ENCODE results near the gene RIMS4.

RIMS4 gene

DNA sequence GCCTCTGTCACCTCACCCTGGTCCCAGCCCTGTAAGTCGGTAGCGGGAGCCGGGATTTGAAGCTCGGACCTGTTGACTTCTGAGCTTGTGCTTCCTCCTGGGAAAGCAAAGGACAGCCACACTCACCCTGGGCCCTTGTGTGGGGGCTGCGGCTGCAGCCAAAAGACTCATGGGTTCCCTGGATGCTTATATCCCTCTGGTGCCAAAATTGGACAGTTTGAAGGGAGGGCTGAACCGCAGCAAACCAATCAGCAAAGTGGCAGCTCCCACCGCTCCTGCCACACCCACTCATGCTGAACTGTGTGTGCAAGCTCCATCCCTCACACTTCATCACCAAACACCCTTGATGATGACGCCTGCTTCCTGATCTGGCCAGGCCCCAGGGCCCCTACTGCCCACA, 99.1 kb downstream of the RIMS4 start:
- Histone ChIP-seq H3K4me3 (ENCODE audit: low read depth in 1 of 2, low read length in 1 of 2) (no peak overlapping the region), H3K9me3 (no peaks in the 10 kb centered on the region), H3K27me3 (no peaks in the 10 kb centered on the region), H3K27ac (no peak overlapping the region), H3K36me3 (no peaks in the 10 kb centered on the region), H3K4me1 (ENCODE audit: control insufficient read depth in 1 of 2, insufficient read depth in 1 of 2, low read depth in 1 of 2, low read length in 1 of 2) (no peaks in the 10 kb centered on the region)
- TF ChIP-seq, protein P1, sequence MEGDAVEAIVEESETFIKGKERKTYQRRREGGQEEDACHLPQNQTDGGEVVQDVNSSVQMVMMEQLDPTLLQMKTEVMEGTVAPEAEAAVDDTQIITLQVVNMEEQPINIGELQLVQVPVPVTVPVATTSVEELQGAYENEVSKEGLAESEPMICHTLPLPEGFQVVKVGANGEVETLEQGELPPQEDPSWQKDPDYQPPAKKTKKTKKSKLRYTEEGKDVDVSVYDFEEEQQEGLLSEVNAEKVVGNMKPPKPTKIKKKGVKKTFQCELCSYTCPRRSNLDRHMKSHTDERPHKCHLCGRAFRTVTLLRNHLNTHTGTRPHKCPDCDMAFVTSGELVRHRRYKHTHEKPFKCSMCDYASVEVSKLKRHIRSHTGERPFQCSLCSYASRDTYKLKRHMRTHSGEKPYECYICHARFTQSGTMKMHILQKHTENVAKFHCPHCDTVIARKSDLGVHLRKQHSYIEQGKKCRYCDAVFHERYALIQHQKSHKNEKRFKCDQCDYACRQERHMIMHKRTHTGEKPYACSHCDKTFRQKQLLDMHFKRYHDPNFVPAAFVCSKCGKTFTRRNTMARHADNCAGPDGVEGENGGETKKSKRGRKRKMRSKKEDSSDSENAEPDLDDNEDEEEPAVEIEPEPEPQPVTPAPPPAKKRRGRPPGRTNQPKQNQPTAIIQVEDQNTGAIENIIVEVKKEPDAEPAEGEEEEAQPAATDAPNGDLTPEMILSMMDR (IDR thresholded peaks at IDR 0.05) = no peak

DNA sequence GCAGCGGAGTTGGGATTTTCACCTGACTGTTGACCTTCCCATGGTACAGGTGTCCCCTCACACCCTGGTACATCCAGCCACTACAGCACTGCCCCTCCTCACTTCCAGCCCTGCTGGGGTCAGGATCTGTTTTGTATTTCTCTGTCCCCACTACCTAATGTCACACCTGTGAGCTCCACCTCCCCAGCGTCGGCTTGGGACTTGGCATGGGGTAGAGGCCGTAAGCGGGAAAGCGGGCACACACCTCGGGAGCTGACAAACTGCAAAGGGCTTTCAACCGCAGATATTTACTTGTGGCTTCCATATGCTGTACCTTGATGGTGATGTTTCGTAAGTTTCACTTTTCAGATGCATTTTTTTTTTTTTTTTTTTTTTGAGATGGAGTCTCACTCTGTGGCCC, 100.5 kb downstream of the RIMS4 start:
- Histone ChIP-seq H3K4me1 (ENCODE audit: control insufficient read depth in 1 of 2, insufficient read depth in 1 of 2, low read depth in 1 of 2, low read length in 1 of 2) (no peaks in the 10 kb centered on the region), H3K9me3 (no peaks in the 10 kb centered on the region), H3K36me3 (no peaks in the 10 kb centered on the region), H3K27me3 (no peaks in the 10 kb centered on the region), H3K27ac (no peak overlapping the region), H3K4me3 (ENCODE audit: low read depth in 1 of 2, low read length in 1 of 2) (no peak overlapping the region)
- TF ChIP-seq, protein P1 (IDR thresholded peaks at IDR 0.05) = no peak

DNA sequence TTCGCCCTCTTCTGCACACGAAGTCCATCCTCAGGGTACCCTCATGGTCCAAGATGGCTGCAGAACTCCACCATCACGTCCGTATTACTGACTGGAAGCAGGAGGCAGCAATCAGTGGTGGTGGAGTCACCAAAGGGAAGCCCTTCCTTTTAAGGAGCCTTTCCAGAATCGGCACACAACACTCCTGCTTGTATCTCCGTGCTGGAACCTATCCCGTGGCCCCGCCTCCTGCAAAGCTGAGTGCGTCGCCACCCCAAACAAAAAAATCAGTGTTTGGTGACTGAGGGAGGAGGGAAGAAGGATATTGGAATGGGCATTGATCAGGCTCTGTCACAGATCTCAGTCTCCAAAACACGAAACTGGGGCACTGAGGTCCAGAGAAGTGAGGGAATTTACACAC, 101.0 kb downstream of the RIMS4 start:
- H3K27me3 ChIP-seq = no peaks in the 10 kb centered on the region
- TF ChIP-seq, protein P1 (IDR thresholded peaks at IDR 0.05) = no peak
- H3K4me3 ChIP-seq (ENCODE audit: low read depth in 1 of 2, low read length in 1 of 2) = no peak overlapping the region
- no peaks in the 10 kb centered on the region for H3K9me3 ChIP-seq
- H3K27ac ChIP-seq = no peak overlapping the region
- H3K4me1 ChIP-seq (ENCODE audit: control insufficient read depth in 1 of 2, insufficient read depth in 1 of 2, low read depth in 1 of 2, low read length in 1 of 2) = no peaks in the 10 kb centered on the region
- H3K36me3 ChIP-seq = no peaks in the 10 kb centered on the region

- Histone ChIP-seq H3K27me3 (peaks cover 6% of the 10 kb centered on the region), H3K9me3 (no peaks in the 10 kb centered on the region), H3K36me3 (no peaks in the 10 kb centered on the region), H3K4me1 (ENCODE audit: control insufficient read depth in 1 of 2, insufficient read depth in 1 of 2, low read depth in 1 of 2, low read length in 1 of 2) (no peaks in the 10 kb centered on the region), H3K4me3 (ENCODE audit: low read depth in 1 of 2, low read length in 1 of 2) (no peak overlapping the region), H3K27ac (no peak overlapping the region)
- TF ChIP-seq, protein P1 (IDR thresholded peaks at IDR 0.05) = no peak
Observed at GRCh38 chr20:44707018-44707579, 103.2 kb downstream of the RIMS4 start.

- no peak overlapping the region for H3K27ac ChIP-seq
- H3K4me1 ChIP-seq (ENCODE audit: control insufficient read depth in 1 of 2, insufficient read depth in 1 of 2, low read depth in 1 of 2, low read length in 1 of 2) = no peaks in the 10 kb centered on the region
- H3K4me3 ChIP-seq (ENCODE audit: low read depth in 1 of 2, low read length in 1 of 2) = no peak overlapping the region
- H3K36me3 ChIP-seq = no peaks in the 10 kb centered on the region
- peaks cover 6% of the 10 kb centered on the region for H3K27me3 ChIP-seq
- H3K9me3 ChIP-seq = no peaks in the 10 kb centered on the region
- TF ChIP-seq, protein P1 (IDR thresholded peaks at IDR 0.05) = no peak
Observed at GRCh38 chr20:44706301-44707017, 103.9 kb downstream of the RIMS4 start.
